Upper lobe of right lung (tissue), 1 donor: ENCODE measurements around the gene MRPS15. TPM values are rescaled to one million over a fixed set of nuclear protein-coding genes. Genes with fewer than 3 reads are reported as not detected.

ENCODE experiments used
- ATAC-seq: fragments of 200-7000 bp; cut with Tn5 transposase; one replicate; pipeline ENCODE4 v1.9.1; 2020; ENCODE audit warnings: mild to moderate bottlenecking, moderate library complexity
- DNase-seq: peaks from one replicate; pipeline ENCODE4 v3.0.0-alpha.2; 2020
- H3K27ac ChIP-seq: fragments of 200-600 bp; one replicate; pipeline ENCODE4 v1.8.0; 2022
- H3K27me3 ChIP-seq: fragments of 200-600 bp; one replicate; pipeline ENCODE4 v1.8.0; 2022; ENCODE audit warnings: mild to moderate bottlenecking
- H3K36me3 ChIP-seq: fragments of 200-600 bp; one replicate; pipeline ENCODE4 v1.8.0; 2022
- H3K4me1 ChIP-seq: fragments of 200-600 bp; one replicate; pipeline ENCODE4 v1.8.0; 2022
- H3K4me3 ChIP-seq: fragments of 200-600 bp; one replicate; pipeline ENCODE4 v1.8.0; 2022; ENCODE audit warnings: mild to moderate bottlenecking
- H3K9me3 ChIP-seq: fragments of 200-600 bp; one replicate; pipeline ENCODE4 v1.8.0; 2022
- intact Hi-C: fragments of 100-400 bp; cut with DNase I; formaldehyde crosslinking; loops from one replicate; pipeline ENCODE4 v1.11.0; 2022
- total RNA-seq: library from RNA; stranded (reverse); fragmentation: NEBNext Ultra II Directional; extraction: Animal tissue kit (Norgen Biotek cat#: 25700); gene quantifications from one replicate; pipeline ENCODE4 v1.2.1, GENCODE V29; 2021
- TF ChIP-seq, protein P1 (sequence below): fragments of 200-600 bp; IDR thresholded peaks from one replicate; pipeline ENCODE4 v1.8.0; 2022; ENCODE audit warnings: antibody characterized with exemption
- donor health status: DM: no; HTN: yes; CAD: no; lungs with severe emphysema.

The MRPS15 gene
- total RNA-seq, 1 donor from 2014 or later = 65.0 TPM

DNA sequence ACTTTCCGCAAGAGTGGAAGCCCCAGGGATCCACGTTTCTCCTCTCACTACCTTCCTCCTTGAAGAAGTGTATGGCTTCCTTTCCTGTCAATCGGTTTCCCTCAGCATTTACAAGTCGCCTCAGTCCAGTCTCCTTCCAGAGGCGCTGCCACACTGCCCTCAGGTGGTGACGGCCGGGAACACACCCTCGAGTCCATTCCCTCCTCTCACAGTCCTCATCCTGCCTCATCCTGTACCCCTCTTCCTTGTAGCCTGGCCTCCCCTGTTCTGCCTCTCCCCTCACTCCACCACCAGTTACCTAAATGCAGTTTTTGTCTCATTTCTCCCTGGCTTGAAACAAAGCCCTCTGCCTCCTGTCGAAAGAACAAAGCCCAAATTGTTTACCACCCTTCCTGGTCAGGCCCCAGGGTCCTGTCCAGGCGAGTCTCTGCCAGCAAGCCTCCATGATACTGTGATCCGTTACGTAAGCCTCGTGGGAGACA, 43.3 kb downstream of the MRPS15 start:
- H3K36me3 ChIP-seq = peaks cover 16% of the 10 kb centered on the region
- peaks cover 11% of the 10 kb centered on the region for H3K4me1 ChIP-seq
- ATAC-seq (peak; percentile 99), DNase-seq (peak; percentile 92)
- H3K27me3 ChIP-seq = no peaks in the 10 kb centered on the region
- TF ChIP-seq, protein P1, sequence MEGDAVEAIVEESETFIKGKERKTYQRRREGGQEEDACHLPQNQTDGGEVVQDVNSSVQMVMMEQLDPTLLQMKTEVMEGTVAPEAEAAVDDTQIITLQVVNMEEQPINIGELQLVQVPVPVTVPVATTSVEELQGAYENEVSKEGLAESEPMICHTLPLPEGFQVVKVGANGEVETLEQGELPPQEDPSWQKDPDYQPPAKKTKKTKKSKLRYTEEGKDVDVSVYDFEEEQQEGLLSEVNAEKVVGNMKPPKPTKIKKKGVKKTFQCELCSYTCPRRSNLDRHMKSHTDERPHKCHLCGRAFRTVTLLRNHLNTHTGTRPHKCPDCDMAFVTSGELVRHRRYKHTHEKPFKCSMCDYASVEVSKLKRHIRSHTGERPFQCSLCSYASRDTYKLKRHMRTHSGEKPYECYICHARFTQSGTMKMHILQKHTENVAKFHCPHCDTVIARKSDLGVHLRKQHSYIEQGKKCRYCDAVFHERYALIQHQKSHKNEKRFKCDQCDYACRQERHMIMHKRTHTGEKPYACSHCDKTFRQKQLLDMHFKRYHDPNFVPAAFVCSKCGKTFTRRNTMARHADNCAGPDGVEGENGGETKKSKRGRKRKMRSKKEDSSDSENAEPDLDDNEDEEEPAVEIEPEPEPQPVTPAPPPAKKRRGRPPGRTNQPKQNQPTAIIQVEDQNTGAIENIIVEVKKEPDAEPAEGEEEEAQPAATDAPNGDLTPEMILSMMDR = peak; percentile 95
- H3K27ac ChIP-seq = no peak overlapping the region
- intact Hi-C loops = loop anchor here (10.0 kb wide), 1 partner anchor 76 kb away; no protein-coding TSS in a partner anchor
- H3K4me3 ChIP-seq = no peak overlapping the region
- no peaks in the 10 kb centered on the region for H3K9me3 ChIP-seq

DNA sequence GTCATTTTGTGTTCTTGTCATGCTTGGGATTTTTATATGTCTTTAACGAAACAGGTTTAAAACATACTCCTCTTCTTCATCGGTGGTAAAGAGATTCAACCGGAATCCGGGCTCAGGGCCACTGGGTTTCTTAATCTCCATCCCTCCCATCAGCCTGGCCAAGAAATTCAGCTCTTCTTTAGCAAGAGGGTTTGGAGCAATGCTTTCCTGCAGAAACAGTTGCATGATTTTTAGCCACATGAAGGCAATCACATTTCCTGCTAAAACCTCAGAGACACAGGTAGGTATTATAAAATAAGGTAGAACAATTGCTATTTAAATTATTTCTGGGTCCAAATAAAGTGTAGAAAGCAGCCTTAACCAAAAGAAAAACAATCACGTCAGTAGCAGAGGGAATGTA, 43.8 kb downstream of the MRPS15 start:
- no peaks in the 10 kb centered on the region for H3K9me3 ChIP-seq
- ATAC-seq (no peak), DNase-seq (no peak)
- H3K27me3 ChIP-seq = no peaks in the 10 kb centered on the region
- no peak overlapping the region for H3K4me3 ChIP-seq
- no peak overlapping the region for H3K27ac ChIP-seq
- intact Hi-C loops = loop anchor here (10.0 kb wide), 1 partner anchor 76 kb away; no protein-coding TSS in a partner anchor
- peaks cover 16% of the 10 kb centered on the region for H3K36me3 ChIP-seq
- TF ChIP-seq, protein P1 = no peak
- peaks cover 11% of the 10 kb centered on the region for H3K4me1 ChIP-seq

DNA sequence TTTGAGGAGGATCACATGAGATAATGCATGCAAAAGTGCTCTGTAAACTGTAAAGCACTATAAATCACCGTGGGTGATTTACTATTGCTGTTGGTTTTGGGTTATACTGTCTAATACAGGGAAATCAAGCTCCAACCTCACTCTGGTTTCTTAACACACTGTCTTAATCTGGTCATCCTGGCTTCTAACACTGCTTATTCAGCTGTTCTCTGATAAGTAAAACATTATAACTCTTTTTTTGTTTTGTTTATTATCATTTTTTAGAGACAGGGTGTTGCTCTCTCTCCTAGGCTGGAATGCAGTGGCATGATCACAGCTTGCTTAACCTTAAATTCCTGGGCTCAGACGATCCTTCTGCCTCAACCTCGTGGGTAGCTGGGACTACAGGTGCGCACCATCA, 44.6 kb downstream of the MRPS15 start:
- Histone ChIP-seq H3K4me1 (peaks cover 11% of the 10 kb centered on the region), H3K36me3 (peaks cover 16% of the 10 kb centered on the region), H3K27me3 (no peaks in the 10 kb centered on the region), H3K9me3 (no peaks in the 10 kb centered on the region), H3K4me3 (no peak overlapping the region), H3K27ac (no peak overlapping the region)
- DNase-seq (no peak), ATAC-seq (no peak)
- TF ChIP-seq, protein P1 = no peak
- intact Hi-C loops = no loop called here

DNA sequence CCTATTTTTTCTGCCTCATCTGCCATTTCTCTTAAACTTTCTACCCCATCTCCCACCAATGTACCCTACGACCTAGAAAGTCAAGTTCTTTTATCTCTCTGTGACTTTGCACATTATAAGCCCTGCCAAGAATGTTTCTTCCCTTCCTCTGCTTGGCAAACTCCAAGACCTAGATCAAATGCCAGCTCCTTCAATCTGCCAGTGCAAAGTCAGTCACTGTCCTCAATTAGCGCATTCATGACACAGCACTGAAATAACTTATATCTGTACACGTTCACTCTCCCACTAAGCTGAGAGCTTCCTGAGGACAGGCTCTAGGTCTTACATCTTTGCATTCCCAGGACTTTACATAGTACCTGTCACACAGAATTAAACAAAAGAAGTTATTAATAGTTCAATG, 45.0 kb downstream of the MRPS15 start:
- Histone ChIP-seq H3K9me3 (no peaks in the 10 kb centered on the region), H3K27ac (no peak overlapping the region), H3K27me3 (no peaks in the 10 kb centered on the region), H3K4me1 (peaks cover 11% of the 10 kb centered on the region), H3K4me3 (no peak overlapping the region), H3K36me3 (peaks cover 16% of the 10 kb centered on the region)
- TF ChIP-seq, protein P1 = no peak
- DNase-seq = no peak
- no peak for ATAC-seq
- intact Hi-C loops = no loop called here

DNA sequence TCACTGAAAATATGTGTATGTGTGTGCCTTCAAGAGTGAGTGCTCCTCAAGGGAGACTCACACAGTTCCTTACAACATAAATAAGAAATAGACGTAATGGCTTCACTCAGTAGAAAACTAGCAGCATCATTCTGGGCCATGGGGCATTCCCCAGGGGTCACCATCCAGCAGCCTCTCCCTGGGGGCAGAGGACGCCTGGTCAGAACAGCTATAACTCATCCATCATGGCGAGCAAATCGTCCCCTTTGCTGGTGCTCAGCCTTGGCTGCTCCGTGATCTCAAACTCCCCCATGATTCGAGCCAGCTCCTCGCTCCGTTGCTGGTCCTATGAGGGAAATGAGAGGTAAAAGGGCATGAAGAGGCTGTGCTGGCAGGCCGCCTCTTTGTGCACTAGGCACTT, 46.3 kb downstream of the MRPS15 start:
- TF ChIP-seq, protein P1 = no peak
- H3K36me3 ChIP-seq = peaks cover 16% of the 10 kb centered on the region

More for the DNA sequence above, 46.3 kb downstream of the MRPS15 start:
- DNase-seq = no peak
- ATAC-seq = no peak
- Histone ChIP-seq H3K27me3 (no peaks in the 10 kb centered on the region), H3K4me1 (peaks cover 11% of the 10 kb centered on the region), H3K4me3 (no peak overlapping the region), H3K9me3 (no peaks in the 10 kb centered on the region), H3K27ac (no peak overlapping the region)
- intact Hi-C loops = no loop called here
